Spleen (tissue), 7 donors: Measurements from ENCODE around the gene MRTFB.

Experiments used
- CTCF ChIP-seq, 11 experiments: fragments of 200-600 bp in 7 of 11; fragments of 450-650 bp in 4 of 11; sonication (generic) in 4 of 11; IDR thresholded peaks in 8 of 11; conservative IDR thresholded peaks in 3 of 11; 1 replicate in 7 of 11; 2 replicates in 4 of 11; pipeline versions ENCODE4 v1.4.0 to v1.8.0; 2016 to 2021; ENCODE audit warnings: antibody characterized with exemption in 11 of 11, inconsistent platforms in 4 of 11, mild to moderate bottlenecking in 1 of 11
- POLR2A ChIP-seq, 3 donors: fragments of 450-650 bp; IDR thresholded peaks; one replicate each; pipeline ENCODE4 v1.5.1; 2017; ENCODE audit warnings: antibody characterized with exemption in 3 of 3, mild to moderate bottlenecking in 1 of 3
- POLR2AphosphoS5 ChIP-seq, 3 donors: sonication (generic); formaldehyde crosslinking; IDR thresholded peaks; one replicate each; pipeline ENCODE4 v1.5.1; 2017; ENCODE audit warnings: antibody characterized with exemption in 3 of 3
- donor health status: DM: no; HTN: no; CAD: no; lungs with moderate emphysema.
- donor health status: DM: no; HTN: no; CAD: no.
- donor health status: DM: no; HTN: no; CAD: no.

- TF ChIP-seq CTCF (IDR thresholded peaks at IDR 0.05 in 8 of 11, conservative IDR thresholded peaks at IDR 0.05 in 3 of 11) (no peak), POLR2AphosphoS5 (IDR thresholded peaks at IDR 0.05) (no peak), POLR2A (IDR thresholded peaks at IDR 0.05) (no peak)
Measured at GRCh38 chr16:14307059-14307526, 236.0 kb downstream of the MRTFB start.
